ENCODE results near the gene SINHCAF.

- TF ChIP-seq, protein P1, sequence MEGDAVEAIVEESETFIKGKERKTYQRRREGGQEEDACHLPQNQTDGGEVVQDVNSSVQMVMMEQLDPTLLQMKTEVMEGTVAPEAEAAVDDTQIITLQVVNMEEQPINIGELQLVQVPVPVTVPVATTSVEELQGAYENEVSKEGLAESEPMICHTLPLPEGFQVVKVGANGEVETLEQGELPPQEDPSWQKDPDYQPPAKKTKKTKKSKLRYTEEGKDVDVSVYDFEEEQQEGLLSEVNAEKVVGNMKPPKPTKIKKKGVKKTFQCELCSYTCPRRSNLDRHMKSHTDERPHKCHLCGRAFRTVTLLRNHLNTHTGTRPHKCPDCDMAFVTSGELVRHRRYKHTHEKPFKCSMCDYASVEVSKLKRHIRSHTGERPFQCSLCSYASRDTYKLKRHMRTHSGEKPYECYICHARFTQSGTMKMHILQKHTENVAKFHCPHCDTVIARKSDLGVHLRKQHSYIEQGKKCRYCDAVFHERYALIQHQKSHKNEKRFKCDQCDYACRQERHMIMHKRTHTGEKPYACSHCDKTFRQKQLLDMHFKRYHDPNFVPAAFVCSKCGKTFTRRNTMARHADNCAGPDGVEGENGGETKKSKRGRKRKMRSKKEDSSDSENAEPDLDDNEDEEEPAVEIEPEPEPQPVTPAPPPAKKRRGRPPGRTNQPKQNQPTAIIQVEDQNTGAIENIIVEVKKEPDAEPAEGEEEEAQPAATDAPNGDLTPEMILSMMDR (IDR thresholded peaks at IDR 0.05), result no peak
- no peak for TF ChIP-seq POLR2A (IDR thresholded peaks at IDR 0.05)
Measured at GRCh38 chr12:31337952-31338351, 12.0 kb upstream of the SINHCAF start.
